GM06990 (cell line): ENCODE data around the gene FOXD1.
A peak's percentile ranks its signal among the peaks of the same experiment; 100 is the strongest.

Experiments
- DNase-seq: peaks from one replicate; pipeline ENCODE4 v3.0.0-alpha.2; 2011; ENCODE audit not compliant: insufficient read length; ENCODE audit errors: extremely low read depth
- H3K27me3 ChIP-seq: replicated peaks from 2 replicates; pipeline ENCODE4 v1.6.0; 2011; ENCODE audit warnings: low read length; ENCODE audit not compliant: control insufficient read depth, insufficient read depth
- H3K36me3 ChIP-seq: 2 replicates; pipeline ENCODE4 v1.5.1; 2011; ENCODE audit warnings: low read length; ENCODE audit not compliant: control insufficient read depth, insufficient read depth
- H3K4me3 ChIP-seq: replicated peaks from 2 replicates; pipeline ENCODE4 v1.5.1; 2011; ENCODE audit warnings: low read depth, mild to moderate bottlenecking, control low read depth, low read length
- TF ChIP-seq, protein P1 (sequence below): IDR thresholded peaks from 2 replicates; pipeline ENCODE4 v1.5.1; 2011; ENCODE audit warnings: low read length, control low read depth, mild to moderate bottlenecking, inconsistent platforms; ENCODE audit not compliant: insufficient read depth, poor library complexity, severe bottlenecking

The FOXD1 gene

DNA sequence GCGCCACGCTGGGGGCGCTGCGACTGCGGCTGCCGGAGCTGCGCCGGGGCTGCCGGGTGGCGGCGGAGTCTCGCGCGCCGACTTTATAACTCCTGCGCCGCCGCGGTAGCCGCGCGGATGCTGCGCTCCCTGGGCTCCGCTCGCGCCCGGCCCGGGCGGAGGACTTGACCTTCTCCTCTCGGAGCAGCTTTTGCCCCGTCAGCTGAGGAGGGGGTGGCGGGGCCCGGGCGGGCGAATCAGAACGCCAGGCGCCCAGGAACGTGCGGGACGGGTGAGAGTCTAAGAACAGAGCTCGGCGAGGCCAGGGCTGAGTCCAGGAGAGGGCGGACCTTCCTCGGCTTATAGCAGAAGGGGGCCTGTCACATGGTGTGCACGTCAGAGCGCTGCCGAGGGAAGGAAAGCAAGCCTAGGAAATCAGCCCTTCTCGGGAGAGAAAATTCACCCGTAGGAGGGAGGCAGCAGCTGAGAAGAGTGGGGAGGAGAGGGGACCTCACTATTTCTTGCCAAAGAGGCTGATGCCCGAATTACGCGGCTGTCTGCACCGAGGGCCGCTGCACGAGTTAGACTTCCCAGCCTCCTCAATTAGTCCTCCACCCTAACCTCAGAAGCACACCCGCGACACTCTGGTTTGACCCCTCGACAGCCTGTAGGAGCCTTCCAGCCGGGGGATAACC is at the start of gene FOXD1:
Gene FOXD1 (minus strand): TSS at position 315 of the 674 bp plus-strand sequence. CDS start 415 bp downstream, outside the sequence.
- Histone ChIP-seq H3K4me3 (peak within 1 kb of the TSS; percentile 57), H3K36me3 (no peaks in the 10 kb centered on the region), H3K27me3 (peaks cover 6% of the 10 kb centered on the region)
- DNase-seq, result peak; percentile 49
- TF ChIP-seq, protein P1, sequence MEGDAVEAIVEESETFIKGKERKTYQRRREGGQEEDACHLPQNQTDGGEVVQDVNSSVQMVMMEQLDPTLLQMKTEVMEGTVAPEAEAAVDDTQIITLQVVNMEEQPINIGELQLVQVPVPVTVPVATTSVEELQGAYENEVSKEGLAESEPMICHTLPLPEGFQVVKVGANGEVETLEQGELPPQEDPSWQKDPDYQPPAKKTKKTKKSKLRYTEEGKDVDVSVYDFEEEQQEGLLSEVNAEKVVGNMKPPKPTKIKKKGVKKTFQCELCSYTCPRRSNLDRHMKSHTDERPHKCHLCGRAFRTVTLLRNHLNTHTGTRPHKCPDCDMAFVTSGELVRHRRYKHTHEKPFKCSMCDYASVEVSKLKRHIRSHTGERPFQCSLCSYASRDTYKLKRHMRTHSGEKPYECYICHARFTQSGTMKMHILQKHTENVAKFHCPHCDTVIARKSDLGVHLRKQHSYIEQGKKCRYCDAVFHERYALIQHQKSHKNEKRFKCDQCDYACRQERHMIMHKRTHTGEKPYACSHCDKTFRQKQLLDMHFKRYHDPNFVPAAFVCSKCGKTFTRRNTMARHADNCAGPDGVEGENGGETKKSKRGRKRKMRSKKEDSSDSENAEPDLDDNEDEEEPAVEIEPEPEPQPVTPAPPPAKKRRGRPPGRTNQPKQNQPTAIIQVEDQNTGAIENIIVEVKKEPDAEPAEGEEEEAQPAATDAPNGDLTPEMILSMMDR, result no peak

DNA sequence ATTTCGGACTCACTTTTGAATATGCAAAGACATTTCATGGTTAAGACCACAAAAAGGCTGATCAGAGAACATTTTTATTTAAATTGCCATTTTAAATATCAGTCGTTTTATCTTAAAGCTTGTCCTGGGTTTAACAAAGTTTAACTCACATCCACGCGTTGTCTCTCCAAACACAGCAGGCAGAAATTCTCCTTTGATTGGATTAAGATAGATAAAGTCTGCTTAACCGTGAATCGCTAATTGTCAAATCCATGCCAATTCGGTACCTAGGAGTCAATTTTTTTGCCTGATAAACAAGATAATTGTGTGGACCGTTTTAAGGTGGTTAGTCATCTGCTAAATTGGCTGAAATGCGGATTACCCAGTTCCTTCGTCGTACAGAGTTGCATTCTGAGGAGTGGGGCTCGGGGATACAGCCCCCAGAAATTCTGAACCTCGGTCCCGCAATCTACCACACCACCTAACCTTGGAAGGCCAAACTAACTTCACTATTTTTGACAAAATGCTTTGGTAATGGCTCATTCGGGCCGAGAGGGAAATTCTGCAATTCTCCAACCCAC is 49.0 kb upstream of the FOXD1 start:
- peak overlapping the region; percentile 95 for H3K4me3 ChIP-seq
- TF ChIP-seq, protein P1, result no peak
- H3K36me3 ChIP-seq, result peaks cover 3% of the 10 kb centered on the region
- DNase-seq, result no peak
- H3K27me3 ChIP-seq, result no peaks in the 10 kb centered on the region

DNA sequence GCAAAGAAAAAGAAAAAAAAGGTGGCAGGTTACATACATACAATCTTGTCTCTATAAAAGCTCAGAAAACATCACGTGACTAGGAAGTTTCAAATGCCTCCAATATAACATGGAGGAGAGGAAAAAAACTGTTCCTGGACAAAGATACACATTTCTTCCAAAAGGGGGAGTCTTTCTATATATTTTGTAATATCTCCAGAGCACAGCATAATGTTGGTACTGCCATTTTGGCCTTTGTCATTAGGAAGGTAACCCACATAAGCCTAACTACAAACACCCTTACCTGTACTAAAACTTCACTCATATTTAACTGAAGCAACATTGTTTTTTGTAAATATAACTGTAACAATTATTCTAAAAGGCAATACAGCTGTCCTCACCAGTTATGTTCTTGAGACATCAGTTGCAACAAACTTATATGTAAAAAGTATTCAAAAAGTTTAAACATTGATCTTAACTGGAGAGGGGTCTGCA is 48.4 kb upstream of the FOXD1 start:
- no peak for DNase-seq
- Histone ChIP-seq H3K27me3 (no peaks in the 10 kb centered on the region), H3K4me3 (peak overlapping the region; percentile 95; the same call in 1 of the 2 replicates), H3K36me3 (peaks cover 3% of the 10 kb centered on the region)
- TF ChIP-seq, protein P1, result no peak

DNA sequence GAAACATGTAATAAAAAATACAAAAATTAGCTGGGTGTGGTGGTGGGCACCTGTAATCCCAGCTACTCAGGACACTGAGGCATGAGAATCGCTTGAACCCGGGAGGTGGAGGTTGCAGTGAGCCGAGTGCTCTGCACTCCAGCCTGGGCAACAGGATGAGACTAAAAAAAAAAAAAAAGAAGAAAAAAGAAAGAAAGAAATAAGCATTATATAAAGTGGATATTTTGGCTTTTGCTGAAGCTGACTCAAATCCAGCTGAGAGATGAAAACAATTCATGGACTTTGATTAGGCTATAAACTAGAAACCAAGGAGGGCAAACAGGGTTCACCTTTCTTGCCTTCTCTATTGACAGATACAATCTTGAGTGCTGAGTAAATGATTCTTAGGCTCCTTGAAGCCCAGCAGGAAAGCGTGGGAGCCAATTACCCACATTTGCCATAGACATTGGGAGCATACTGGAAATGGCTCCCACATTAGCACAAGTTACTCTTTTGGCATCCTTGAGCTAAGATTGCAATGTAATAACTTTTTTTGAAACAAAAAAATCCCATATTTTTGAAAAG is 47.3 kb upstream of the FOXD1 start:
- Histone ChIP-seq H3K4me3 (no peak overlapping the region), H3K36me3 (no peaks in the 10 kb centered on the region), H3K27me3 (no peaks in the 10 kb centered on the region)
- DNase-seq, result no peak
- TF ChIP-seq, protein P1, result no peak

DNA sequence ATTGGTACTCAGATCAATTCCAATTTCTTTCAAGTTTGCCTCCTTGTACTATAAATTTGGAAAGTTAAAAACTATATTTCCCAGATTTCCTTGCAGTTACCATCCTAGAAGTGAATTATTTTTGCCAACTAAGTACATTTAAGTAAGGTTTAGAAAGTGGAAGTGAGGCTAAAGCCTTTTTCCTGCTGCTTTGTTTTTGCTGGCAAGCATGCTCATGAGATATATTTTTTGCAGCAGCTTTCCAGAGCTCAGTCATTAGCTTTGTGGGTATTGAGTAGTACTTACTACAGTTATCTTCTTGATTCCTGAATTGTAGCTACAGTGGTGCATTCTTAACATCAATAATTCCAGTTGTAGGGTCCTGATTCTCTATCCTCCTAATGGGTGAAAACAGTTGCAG is 46.1 kb upstream of the FOXD1 start:
- Histone ChIP-seq H3K36me3 (no peaks in the 10 kb centered on the region), H3K4me3 (no peak overlapping the region), H3K27me3 (no peaks in the 10 kb centered on the region)
- TF ChIP-seq, protein P1, result no peak
- no peak for DNase-seq
